ENCODE measurements around the gene MBD3L2B.
"Not testable (repeated sequence)": the region's sequence is repeated elsewhere in the genome, so short reads cannot be mapped to it uniquely, and the experiment has no call there.

MBD3L2B gene

DNA sequence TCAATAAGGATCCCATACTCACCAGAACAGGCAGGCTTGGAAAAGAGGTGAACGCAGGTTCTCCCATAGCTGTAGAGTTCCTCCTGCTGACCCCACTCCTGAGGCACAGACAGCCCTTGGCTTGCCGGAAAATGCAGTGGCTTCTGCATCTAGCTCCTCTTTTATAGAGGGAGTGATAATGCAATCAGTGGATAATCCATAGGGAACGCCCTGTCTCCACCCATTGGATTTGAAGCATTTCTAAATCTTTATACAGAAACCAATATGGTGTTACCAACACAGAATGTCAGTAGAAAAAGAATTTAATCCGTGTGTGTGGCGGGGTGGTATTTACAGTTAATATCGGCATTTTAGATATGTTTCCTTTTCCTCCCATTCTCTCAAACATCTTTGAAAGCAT lies at the start of gene MBD3L2B:
TSS of gene MBD3L2B (minus strand) at position 101 of the 400 bp plus-strand sequence. CDS start at position 67, 34 bp downstream.
- not testable (repeated sequence) for H3K4me3 ChIP-seq (replicated peaks; ENCODE audit: low read depth, low read length); DNase-seq (ENCODE audit: extremely low read depth, low read depth)

DNA sequence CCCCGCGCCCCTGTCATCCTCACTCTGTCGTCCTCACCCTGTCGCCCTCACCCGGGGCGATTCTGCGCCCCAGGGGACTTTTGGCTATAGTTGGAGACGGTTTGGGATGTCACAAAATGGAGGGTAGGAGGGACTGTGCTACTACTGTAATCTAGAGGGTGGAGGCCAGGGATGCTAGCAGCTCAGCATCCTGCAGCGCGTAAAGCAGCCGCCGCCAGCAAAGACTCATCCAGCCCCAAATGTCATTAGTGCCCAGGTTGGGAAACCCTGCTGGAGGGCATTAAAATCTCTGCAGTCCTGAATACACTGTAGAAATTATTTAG lies 48.6 kb upstream of the MBD3L2B start:
- H3K4me3 ChIP-seq (replicated peaks; ENCODE audit: low read depth, low read length): peak overlapping the region; percentile 96
- DNase-seq (ENCODE audit: extremely low read depth, low read depth): no peak
- TF ChIP-seq, protein P1, sequence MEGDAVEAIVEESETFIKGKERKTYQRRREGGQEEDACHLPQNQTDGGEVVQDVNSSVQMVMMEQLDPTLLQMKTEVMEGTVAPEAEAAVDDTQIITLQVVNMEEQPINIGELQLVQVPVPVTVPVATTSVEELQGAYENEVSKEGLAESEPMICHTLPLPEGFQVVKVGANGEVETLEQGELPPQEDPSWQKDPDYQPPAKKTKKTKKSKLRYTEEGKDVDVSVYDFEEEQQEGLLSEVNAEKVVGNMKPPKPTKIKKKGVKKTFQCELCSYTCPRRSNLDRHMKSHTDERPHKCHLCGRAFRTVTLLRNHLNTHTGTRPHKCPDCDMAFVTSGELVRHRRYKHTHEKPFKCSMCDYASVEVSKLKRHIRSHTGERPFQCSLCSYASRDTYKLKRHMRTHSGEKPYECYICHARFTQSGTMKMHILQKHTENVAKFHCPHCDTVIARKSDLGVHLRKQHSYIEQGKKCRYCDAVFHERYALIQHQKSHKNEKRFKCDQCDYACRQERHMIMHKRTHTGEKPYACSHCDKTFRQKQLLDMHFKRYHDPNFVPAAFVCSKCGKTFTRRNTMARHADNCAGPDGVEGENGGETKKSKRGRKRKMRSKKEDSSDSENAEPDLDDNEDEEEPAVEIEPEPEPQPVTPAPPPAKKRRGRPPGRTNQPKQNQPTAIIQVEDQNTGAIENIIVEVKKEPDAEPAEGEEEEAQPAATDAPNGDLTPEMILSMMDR (IDR thresholded peaks at IDR 0.05; ENCODE audit: low read depth, low read length, missing control alignments): no peak

DNA sequence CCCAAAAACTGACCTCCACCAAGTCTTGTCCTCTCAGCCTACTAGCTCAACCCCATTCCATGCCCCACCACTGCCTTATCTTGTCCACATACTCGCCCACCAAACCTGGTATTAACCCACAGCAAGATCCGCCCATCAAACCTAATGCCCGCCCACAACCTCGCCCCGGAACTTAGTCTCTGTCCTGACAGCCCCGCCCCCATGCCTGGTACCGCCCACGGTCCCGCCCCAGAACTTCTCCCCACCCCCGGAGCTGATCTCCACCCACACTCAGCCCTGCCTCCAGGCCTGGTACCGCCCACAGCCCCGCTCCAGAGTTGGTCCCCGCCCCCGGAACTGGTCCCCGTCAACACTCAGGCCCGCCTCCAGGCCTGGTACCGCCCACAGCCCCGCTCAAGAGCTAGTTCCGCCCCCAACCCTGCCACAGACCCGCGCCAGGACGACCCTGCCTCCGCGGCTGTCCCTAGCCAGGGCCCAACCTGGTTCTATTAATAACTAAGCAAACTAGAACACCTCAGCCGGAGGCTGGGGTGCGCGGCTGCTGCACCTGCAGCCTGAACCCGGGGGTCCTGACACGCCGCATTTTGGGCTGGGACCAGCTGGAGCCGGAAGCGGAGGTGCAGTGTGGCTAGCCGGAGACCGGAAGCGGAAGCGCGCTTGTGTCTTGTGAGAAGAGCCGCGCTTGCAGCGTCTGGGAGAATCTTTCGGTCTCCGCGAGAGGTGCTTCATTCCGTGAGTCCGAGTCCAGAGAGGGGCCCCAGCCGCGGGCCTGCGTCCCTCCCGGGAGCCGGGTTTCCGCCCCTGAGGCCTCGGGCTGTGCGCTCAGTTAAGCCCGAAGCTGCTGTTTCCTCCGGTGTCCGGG lies 48.0 kb upstream of the MBD3L2B start, which contains the start of gene ZNF557:
TSS of gene ZNF557 (plus strand) at position 662 of the 862 bp plus-strand sequence. CDS start 5,372 bp downstream, outside the sequence.
- peak; percentile 84 for DNase-seq (ENCODE audit: extremely low read depth, low read depth)
- TF ChIP-seq, protein P1 (IDR thresholded peaks at IDR 0.05; ENCODE audit: low read depth, low read length, missing control alignments): no peak
- H3K4me3 ChIP-seq (replicated peaks; ENCODE audit: low read depth, low read length): peak within 1 kb of the TSS; percentile 96

DNA sequence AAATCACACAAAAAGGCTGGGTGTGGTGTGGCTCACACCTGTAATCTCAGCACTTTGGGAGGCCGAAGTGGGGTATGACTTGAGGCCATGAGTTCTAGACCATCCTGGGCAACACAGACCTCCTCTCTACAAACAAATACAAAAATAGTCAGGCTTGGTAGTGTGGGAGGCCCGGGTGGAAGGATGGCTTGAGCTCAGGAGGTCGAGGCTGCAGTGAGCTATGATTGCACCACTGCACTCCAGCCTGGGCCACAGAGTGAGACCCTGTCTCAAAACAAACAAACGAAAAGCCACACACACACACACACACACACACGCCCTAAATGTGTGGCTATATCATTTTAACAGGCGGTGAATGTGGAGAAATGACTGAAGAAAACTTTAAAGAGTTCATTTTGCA lies 47.4 kb upstream of the MBD3L2B start:
- DNase-seq (ENCODE audit: extremely low read depth, low read depth): no peak
- no peak overlapping the region for H3K4me3 ChIP-seq (replicated peaks; ENCODE audit: low read depth, low read length)
- TF ChIP-seq, protein P1 (IDR thresholded peaks at IDR 0.05; ENCODE audit: low read depth, low read length, missing control alignments): no peak

DNA sequence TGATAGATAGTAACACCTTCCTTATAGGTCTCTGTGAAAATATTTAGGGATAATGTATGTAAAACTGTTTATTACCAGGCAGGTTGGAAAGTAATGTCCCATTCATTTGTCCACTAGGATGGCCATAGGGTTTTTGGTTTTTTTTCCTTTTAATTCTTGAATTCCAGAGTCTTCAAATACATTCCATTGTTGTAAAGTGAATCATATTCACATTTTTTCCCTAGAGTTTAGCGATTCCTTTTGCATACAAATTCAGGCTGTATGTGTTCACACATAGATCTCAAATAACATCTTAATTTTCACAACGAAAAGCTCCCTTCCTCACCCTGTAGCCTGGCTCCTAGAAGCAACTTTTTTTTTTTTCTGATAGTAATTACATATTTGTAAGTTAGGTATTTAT lies 46.5 kb upstream of the MBD3L2B start:
- TF ChIP-seq, protein P1 (IDR thresholded peaks at IDR 0.05; ENCODE audit: low read depth, low read length, missing control alignments): no peak
- no peak overlapping the region for H3K4me3 ChIP-seq (replicated peaks; ENCODE audit: low read depth, low read length)
- DNase-seq (ENCODE audit: extremely low read depth, low read depth): no peak

DNA sequence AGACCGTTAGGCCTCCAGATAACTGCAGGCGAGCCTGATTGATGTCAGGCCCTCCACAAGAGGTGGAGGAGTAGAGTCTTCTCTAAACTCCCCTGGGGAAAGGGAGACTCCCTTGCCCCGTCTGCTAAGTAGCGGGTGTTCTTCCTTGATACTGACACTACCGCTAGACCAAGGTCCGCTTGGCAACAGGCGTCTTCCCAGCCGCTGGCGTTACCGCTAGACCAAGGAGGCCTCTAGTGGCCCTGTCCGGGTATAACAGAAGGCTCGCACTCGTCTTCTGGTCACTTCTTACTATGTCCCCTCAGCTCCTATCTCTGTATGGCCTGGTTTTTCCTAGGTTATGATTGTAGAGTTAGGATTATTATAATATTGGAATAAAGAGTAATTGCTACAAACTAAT lies 45.9 kb upstream of the MBD3L2B start:
- not testable (repeated sequence) for DNase-seq (ENCODE audit: extremely low read depth, low read depth); H3K4me3 ChIP-seq (replicated peaks; ENCODE audit: low read depth, low read length)
- TF ChIP-seq, protein P1 (IDR thresholded peaks at IDR 0.05; ENCODE audit: low read depth, low read length, missing control alignments): peak; percentile 45

DNA sequence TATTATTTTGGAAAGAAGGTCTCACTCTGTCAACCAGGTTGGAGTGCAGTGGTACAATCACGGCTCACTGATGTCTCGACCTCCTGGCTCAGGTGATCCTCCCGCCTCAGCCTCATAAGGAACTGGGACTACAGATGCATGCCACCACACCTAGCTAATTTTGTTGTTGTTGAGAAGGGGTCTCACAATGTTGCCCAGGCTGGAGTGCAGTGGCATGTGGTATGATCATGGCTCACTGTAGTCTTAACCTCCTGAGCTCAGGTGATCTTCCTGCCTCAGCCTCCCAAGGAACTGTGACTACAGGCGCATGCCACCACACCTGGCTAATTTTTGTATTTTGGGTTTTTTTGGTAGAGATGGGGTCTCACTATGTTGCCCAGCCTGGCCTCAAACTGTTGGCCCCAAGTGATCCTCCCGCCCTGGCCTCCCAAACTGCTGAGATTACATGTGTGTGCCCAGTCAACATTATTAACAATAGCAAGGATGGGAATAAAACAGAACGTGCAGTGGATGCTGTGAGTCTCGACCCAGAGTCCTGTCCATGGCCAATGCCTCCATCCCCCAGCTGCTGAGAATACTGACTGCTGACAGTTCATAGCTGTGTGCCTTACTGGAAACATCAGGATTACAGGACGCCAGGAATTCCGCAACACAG lies 42.7 kb upstream of the MBD3L2B start:
- TF ChIP-seq, protein P1 (IDR thresholded peaks at IDR 0.05; ENCODE audit: low read depth, low read length, missing control alignments): no peak
- no peak for DNase-seq (ENCODE audit: extremely low read depth, low read depth)
- no peak overlapping the region for H3K4me3 ChIP-seq (replicated peaks; ENCODE audit: low read depth, low read length)
